NCI-H510A (cell line): ENCODE measurements around the gene RTN3.
"Not testable (repeated sequence)": the region's sequence is repeated elsewhere in the genome, so short reads cannot be mapped to it uniquely, and the experiment has no call there.

Source experiments
- DNase-seq: peaks from one replicate; lab custom pipeline; 2025; lab: John Stamatoyannopoulos, UW

RTN3 gene

DNA sequence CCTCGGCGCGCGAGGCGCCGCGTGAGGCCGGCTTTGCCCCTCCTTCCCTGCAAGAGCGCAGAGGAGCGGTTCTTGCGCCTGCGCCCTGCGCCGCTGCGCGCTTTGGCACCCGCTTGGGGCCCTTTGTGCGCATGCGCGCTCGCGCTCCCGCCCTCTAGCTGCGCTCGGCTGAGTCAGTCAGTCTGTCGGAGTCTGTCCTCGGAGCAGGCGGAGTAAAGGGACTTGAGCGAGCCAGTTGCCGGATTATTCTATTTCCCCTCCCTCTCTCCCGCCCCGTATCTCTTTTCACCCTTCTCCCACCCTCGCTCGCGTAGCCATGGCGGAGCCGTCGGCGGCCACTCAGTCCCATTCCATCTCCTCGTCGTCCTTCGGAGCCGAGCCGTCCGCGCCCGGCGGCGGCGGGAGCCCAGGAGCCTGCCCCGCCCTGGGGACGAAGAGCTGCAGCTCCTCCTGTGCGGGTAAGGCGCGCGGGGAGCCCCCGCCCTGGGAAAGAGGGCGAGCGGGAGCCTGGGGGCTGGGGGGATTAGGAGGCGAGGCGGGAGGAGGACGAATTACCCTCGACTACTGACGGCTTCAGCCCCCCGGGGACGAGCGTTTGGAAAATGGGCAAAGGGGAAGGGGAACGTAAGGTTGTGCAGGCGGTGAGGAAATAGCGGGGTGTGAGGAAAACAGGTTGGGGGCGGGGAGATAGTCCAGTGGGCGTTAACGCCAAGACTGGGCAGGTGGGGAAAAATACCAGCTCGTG, at the start of gene RTN3:
RTN3 (plus strand) TSS at position 180 of the 745 bp plus-strand sequence; CDS start at position 317, 137 bp downstream.
- DNase-seq = peak; percentile 93

DNA sequence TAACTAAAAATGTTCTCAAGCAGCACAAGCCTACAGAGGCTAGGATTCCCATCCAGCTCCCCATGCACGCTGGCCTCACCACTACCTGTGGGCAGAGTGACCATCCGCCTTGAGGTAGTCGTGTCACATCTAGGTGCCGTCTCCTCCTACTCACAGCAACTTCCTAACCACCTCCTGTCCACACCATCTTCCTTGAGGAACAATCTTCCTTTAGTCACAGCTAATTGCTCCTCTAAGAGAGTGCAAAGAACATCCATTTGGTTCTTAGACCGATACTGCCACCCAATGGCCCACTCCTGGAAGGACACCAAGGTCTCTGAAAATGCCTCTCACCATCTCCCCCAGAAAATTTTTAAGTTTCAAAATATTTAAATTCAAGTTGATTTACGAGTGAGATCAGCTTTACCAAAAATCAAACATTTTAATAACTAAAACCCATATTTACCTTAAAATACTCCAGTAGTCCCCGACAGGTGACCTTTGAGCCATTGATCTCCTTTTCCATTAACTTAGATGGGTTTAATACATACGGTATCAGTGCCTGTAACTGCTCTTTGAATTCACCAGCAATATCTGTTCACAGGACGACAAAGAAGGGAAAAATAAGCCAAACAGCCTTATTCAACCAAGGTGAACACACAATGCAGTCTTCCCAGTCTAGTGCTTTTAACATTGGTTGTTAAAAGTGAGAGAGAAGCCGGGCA, 45.4 kb upstream of the RTN3 start:
- DNase-seq = no peak

GRCh38 chr11:63638436-63638835, 42.9 kb upstream of the RTN3 start:
- not testable (repeated sequence) for DNase-seq

- DNase-seq = no peak
Observed at GRCh38 chr11:63639199-63639832, 42.0 kb upstream of the RTN3 start.

DNA sequence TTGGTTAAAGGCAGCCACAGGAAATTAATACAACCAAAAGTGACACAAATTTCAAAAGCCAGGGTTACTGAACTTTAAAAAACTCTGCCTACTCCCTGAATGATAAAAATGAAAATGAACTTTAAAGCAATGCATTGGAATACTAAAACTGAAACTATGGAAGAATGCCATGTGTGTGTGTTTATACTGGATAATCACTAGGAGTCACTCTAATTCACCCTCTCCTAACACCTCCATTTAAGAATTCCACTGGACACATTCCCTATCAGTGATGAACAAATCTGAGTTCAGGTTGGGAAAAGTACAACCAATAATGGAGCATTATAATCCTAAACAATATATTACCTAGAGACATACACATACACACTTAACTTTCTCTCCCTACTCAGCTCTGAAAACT, 39.6 kb upstream of the RTN3 start:
- no peak for DNase-seq

GRCh38 chr11:63643205-63643604, 38.1 kb upstream of the RTN3 start:
- DNase-seq = no peak

- DNase-seq = no peak
Observed at GRCh38 chr11:63652671-63653070, 28.6 kb upstream of the RTN3 start.

DNA sequence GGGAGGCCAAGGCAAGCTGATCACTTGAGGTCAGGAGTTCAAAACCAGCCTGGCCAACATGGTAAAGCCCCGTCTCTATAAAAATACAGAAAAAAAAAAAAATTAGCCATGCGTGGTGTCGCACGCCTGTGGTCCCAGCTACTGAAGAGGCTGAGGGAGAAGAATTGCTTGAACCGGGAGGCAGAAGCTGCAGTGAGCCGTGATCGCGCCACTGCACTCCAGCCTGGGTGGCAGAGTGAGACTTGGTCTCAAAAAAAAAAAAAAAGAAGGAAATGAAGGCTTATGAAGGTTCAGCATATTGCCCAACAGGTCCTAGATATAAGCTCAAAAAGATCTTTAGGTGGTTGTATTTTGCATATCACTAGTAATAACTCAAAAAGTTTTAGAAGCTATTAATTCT, 20.3 kb upstream of the RTN3 start:
- DNase-seq = no peak

DNA sequence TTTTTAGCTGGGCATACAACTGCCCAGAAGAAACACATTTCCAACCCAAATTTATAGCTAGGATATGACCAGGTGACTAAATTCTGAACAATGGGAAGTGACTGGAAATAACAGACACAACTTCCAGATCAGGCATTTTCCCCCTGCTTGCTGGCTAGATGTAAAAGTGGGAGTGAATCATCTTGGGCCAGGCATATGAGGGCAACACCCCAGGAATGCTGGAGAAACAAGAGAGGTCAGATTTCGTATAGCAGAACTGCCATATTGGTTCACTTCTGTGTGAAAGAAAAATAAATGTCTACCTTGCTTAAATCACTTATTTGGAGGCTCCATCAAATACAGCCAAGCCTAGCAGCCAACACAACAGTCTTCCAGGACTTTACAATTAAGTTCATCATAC, 17.5 kb upstream of the RTN3 start:
- no peak for DNase-seq

DNA sequence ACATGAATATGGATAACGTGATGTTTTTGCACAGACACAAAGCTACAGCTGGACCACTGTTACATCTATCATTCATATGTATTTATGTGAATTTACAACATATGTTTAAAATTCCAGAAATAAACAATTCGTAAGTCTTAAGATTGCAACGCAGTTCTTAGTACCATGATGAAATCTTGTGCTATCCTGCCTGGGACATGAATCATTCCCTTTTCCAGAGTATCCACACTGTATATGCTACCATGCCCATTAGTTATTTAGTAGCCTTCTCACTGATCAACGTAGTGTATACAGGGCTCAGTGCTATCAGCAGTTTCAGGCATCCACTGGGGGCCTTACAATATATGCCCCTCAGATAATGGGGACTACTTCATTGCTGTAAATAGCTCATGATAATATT, 14.4 kb upstream of the RTN3 start:
- no peak for DNase-seq

DNA sequence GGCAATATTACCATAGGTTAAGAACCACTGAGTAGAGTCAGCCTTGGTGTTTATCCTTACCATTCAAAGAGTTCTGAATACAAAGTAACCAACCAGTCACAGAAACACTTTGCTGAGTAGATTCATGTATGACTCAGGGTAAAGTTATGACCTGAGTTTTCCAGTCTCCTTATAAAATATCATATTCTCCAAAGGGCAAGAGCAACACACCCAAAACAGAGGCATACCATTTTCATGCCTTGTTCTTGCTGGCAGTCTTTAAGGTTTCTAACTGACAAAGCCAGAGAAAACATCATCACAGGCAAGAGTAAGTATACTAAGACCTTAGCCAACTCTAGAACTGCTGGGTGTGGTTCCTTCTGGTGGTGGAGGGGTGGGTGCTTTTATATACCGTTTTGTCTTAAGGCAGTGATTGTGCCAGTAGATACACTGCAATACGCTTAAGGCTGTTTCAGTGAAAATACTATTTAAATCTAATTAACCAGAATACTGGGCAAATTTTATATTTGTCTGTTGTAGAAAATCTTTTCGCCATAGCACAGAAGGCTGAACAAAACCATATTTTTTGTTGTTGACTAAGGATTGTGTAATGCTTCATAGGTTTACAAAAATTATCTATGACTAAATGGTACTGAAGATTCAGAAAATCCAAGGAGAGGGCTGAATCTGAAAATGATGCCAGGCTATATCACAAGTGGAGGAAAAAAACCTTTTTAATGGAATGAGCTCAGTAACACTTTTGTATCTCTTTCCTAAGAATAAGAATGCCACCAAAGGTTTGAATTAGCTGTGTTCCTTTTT, 13.1 kb upstream of the RTN3 start:
- DNase-seq = no peak

DNA sequence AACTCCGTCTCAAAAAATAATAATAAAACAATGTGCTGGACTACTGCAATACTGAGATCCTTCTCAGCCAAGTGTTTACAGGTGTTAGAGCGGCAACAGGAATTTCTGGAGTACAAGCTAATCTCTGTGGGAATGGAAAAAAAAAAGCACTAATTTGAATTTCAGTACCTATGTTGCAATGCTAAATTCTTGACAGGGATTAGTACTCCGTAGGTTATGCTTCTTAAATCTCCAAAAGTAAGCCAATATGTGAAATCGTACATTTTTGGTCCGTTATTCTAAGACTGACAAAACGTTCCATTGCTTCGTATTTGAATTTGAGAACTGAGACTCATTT, 11.2 kb upstream of the RTN3 start:
- no peak for DNase-seq

- DNase-seq = no peak
Observed at GRCh38 chr11:63670433-63671321, 10.6 kb upstream of the RTN3 start.

DNA sequence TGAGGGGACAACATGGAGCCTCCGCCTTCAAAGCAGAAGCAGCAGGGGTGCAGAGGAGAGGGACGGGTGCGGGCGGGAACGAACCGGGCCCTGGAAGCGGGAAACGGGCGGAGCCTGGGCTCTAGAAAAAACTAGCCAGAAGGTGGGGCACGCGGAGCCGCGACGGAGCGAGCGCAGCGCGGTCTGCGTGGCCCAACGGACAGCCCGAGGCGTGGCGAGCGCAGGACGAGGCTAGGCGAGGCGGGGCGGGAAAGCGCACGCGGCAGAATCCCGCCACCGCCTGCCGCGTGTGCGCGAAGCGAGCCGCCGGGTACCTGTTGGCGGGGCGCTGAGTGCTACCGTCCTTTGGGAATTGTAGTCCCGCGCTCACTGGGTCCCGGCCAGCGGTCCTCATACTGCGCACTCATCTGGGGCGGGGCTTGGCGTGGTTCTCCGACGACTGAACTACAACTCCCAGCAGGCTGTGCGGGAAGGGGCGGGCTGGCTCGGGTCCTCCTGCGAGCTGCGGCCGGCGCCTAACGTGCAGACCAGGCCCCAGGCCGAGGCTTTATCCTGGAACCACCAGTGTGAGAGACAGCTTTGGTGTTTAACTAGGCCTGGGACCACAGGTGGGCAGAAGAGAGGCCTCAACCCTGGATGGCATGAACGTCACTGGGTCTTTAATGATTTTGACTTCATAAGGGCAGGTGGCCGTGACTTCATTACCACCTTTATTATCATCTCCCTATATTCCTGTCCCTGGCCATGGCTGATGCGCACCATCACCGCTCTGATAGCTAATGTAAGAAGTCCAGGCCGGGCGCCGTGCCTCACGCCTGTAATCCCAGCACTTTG, 9.8 kb upstream of the RTN3 start, which contains the start of gene ATL3:
ATL3 (minus strand) TSS at position 55 of the 834 bp plus-strand sequence; CDS start at position 14, 41 bp downstream.
- peak; percentile 94 for DNase-seq

GRCh38 chr11:63672156-63672463, 9.2 kb upstream of the RTN3 start:
- DNase-seq = no peak

DNA sequence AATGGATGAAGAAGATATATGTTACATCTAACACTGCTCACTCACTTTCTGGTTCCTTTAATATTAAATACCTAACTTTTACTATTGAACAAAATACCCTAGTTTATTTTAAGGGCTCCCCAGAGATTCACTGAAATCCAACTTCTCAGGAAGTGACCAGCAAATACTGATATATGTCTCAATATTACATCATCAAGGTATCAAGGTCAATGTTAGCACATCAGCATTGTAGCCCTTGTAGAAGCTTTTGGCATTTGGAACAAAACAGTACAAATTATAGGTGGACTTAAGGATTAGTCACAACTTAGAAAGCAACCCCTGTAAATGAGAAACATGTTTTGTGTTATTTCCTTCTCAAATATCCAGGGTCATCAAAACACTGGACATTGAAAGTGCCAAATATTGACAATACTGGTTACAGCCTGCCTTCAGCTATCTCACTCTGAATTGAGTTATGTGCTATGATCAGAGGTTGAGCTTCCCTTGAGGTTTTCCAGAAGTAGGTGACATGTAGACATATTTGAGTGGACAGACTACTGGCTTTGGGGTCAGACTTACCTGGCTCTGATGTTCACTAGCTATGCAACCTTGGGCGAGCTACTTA, 8.3 kb upstream of the RTN3 start:
- DNase-seq = no peak

- no peak for DNase-seq
Observed at GRCh38 chr11:63673579-63673978, 7.7 kb upstream of the RTN3 start.

DNA sequence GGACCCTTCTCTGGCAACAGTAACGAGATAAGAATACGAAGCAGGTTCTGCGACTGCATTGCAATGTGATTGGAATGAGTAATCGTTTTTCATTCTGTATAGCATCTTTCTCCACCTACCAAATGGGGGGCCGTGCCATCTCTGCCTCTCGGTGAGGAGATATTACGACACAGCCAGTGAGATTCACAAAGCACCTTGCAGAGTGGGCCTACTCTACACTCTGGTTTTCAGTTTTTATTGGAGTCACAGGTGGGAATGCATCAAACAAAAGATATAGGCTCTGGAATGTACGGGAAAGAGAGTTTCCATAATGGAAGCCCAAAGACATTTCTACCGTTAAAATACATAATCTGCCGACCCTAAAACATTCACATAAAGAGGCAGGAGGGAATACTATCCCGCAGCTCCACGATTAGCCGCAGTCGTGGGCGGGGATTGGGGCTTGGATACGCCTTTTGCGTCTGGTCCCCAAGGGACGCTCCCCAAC, 423 bp upstream of the RTN3 start:
- DNase-seq = peak; percentile 14

DNA sequence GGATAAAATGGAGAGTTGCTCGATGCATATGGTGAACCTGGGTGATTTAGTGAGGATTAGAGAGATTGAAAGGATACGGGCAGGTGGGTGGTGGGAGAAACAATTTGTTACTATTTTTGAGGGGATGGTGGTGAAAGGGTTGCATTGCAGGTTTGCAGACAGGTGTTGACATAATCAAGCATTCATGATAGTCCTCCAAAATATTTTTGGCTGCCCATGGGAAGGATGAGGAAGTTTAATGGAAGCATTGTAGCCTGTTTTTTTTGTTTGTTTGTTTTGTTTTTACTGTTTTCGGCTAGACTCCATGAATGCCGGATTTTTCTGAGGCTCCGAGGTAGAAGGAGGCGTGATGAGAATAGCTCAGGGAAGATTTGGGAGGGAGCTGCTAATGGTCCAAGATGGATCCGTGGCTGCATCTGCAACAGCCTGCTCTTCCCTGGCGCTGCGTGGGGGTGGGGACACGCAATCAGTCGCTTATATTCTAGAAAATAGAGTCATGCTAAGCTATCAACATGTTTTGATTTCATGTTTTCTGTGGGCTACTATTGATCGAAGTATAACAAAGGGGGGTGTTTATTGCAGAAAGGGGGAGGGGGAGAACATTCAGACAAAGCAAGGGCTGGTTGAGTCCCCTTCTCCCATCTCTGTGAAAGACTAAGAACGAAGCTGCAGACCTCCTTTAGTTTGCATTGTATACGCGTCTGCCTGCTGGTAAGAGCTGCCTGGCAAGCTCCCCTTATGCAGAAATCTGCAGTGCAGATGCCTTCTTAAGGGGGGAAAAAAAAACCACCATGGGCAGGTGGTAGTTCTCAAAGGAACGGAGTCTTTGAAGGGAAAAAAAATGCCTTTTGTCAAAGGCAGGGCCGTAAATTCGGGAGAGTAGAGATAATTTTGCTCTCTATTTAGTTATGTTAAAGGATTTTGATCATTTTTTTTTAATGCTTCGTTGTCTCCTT, 1.0 kb downstream of the RTN3 start:
- no peak for DNase-seq
